HG03196 (cell line): ENCODE data around the gene RIN3.

ENCODE experiments used
- ATAC-seq: cut with Tn5 transposase; IDR thresholded peaks from one replicate; pipeline ENCODE4 v1.9.1; 2021; ENCODE audit not compliant: unreplicated experiment

RIN3 gene

GRCh38 chr14:92507174-92507768 is 6.3 kb upstream of the RIN3 start:
- no peak for ATAC-seq

- no peak for ATAC-seq
Measured at GRCh38 chr14:92510972-92511371, 2.6 kb upstream of the RIN3 start.

- no peak for ATAC-seq
Measured at GRCh38 chr14:92511453-92512238, 1.9 kb upstream of the RIN3 start.

GRCh38 chr14:92512807-92513203 is 776 bp upstream of the RIN3 start:
- no peak for ATAC-seq

GRCh38 chr14:92513966-92514843 is 624 bp downstream of the RIN3 start:
- peak; percentile 17 for ATAC-seq

- no peak for ATAC-seq
Measured at GRCh38 chr14:92514844-92515514, 1.4 kb downstream of the RIN3 start.

- no peak for ATAC-seq
Measured at GRCh38 chr14:92515546-92516343, 2.2 kb downstream of the RIN3 start.

GRCh38 chr14:92516344-92516965 is 2.9 kb downstream of the RIN3 start:
- ATAC-seq = no peak

- ATAC-seq = no peak
Measured at GRCh38 chr14:92516966-92517506, 3.5 kb downstream of the RIN3 start.

GRCh38 chr14:92517761-92518160 is 4.2 kb downstream of the RIN3 start:
- ATAC-seq = no peak

- ATAC-seq = no peak
Measured at GRCh38 chr14:92519246-92520101, 5.9 kb downstream of the RIN3 start.

- no peak for ATAC-seq
Measured at GRCh38 chr14:92520102-92521057, 6.8 kb downstream of the RIN3 start.

- no peak for ATAC-seq
Measured at GRCh38 chr14:92521058-92521415, 7.5 kb downstream of the RIN3 start.

GRCh38 chr14:92523752-92524151 is 10.2 kb downstream of the RIN3 start:
- no peak for ATAC-seq

GRCh38 chr14:92524602-92525185 is 11.1 kb downstream of the RIN3 start:
- ATAC-seq = no peak

GRCh38 chr14:92525322-92526095 is 11.9 kb downstream of the RIN3 start:
- no peak for ATAC-seq

- ATAC-seq = no peak
Measured at GRCh38 chr14:92527721-92528120, 14.1 kb downstream of the RIN3 start.
